ENCODE measurements around the gene C3orf22.

GRCh38 chr3:126519506-126520455, 39.0 kb downstream of the C3orf22 start:
- TF ChIP-seq CTCF (IDR thresholded peaks at IDR 0.05; ENCODE audit: borderline replicate concordance, extremely low read depth, low read length, poor library complexity, severe bottlenecking) (peak; percentile 33), EZH2 (IDR thresholded peaks at IDR 0.05; ENCODE audit: borderline replicate concordance, low read depth, low read length, severe bottlenecking) (no peak)
